Stimulated activated CD4-positive, alpha-beta T cell treated with anti-CD3 and anti-CD28 coated beads, Interleukin-1b, Interleukin-23, amount 100 ng/mL, for 48 hours (primary cell): Measurements from ENCODE around the gene KIAA1958.
"Not testable (repeated sequence)": the region's sequence is repeated elsewhere in the genome, so short reads cannot be mapped to it uniquely, and the experiment has no call there.

ENCODE experiments used
- DNase-seq: peaks from one replicate; pipeline ENCODE4 v3.0.0-alpha.2; 2020

KIAA1958 gene

GRCh38 chr9:112669326-112669725 lies 182.7 kb downstream of the KIAA1958 start:
- DNase-seq, result no peak

- no peak for DNase-seq
Observed at GRCh38 chr9:112670991-112671625, 184.5 kb downstream of the KIAA1958 start.

GRCh38 chr9:112673221-112673620 lies 186.6 kb downstream of the KIAA1958 start:
- not testable (repeated sequence) for DNase-seq

GRCh38 chr9:112677040-112677439 lies 190.4 kb downstream of the KIAA1958 start:
- no peak for DNase-seq

GRCh38 chr9:112680731-112681402 lies 194.2 kb downstream of the KIAA1958 start:
- no peak for DNase-seq

GRCh38 chr9:112689161-112689740 lies 202.6 kb downstream of the KIAA1958 start:
- no peak for DNase-seq

- DNase-seq, result no peak
Observed at GRCh38 chr9:112694706-112695555, 208.3 kb downstream of the KIAA1958 start.

GRCh38 chr9:112696461-112696860 lies 209.8 kb downstream of the KIAA1958 start:
- no peak for DNase-seq

- no peak for DNase-seq
Observed at GRCh38 chr9:112699230-112699629, 212.6 kb downstream of the KIAA1958 start.

- no peak for DNase-seq
Observed at GRCh38 chr9:112700085-112700484, 213.5 kb downstream of the KIAA1958 start.

- no peak for DNase-seq
Observed at GRCh38 chr9:112703304-112703703, 216.7 kb downstream of the KIAA1958 start.

GRCh38 chr9:112705768-112706427 lies 219.3 kb downstream of the KIAA1958 start:
- DNase-seq, result no peak

GRCh38 chr9:112711050-112711689 lies 224.5 kb downstream of the KIAA1958 start:
- DNase-seq, result no peak

- DNase-seq, result no peak
Observed at GRCh38 chr9:112712678-112713077, 226.1 kb downstream of the KIAA1958 start.

GRCh38 chr9:112717661-112718331 lies 231.2 kb downstream of the KIAA1958 start, which contains the start of gene INIP:
TSS of gene INIP (minus strand) at chr9:112718117. CDS start at chr9:112716485, 1,632 bp downstream.
- peak; percentile 97 for DNase-seq
